ENCODE results near the gene BAD.

The BAD gene

GRCh38 chr11:64227405-64227956 lies 57.0 kb downstream of the BAD start:
- DNase-seq (ENCODE audit: low spot score) = no peak

- DNase-seq (ENCODE audit: low spot score) = no peak
These were observed 57.9 kb downstream of the BAD start for GRCh38 chr11:64226507-64227051.

GRCh38 chr11:64225608-64226506 lies 58.6 kb downstream of the BAD start, which contains the start of the genes NUDT22 and TRPT1:
TSS of gene NUDT22 (plus strand) at chr11:64226274. CDS start at chr11:64226653, 379 bp downstream.
TSS of gene TRPT1 (minus strand) at chr11:64226186. CDS start at chr11:64225860, 326 bp downstream.
- DNase-seq (ENCODE audit: low spot score) = peak; percentile 95

GRCh38 chr11:64224891-64225607 lies 59.4 kb downstream of the BAD start:
- no peak for DNase-seq (ENCODE audit: low spot score)

- no peak for DNase-seq (ENCODE audit: low spot score)
These were observed 60.1 kb downstream of the BAD start for GRCh38 chr11:64224151-64224890.

GRCh38 chr11:64223001-64223651 lies 61.3 kb downstream of the BAD start:
- peak; percentile 23 for DNase-seq (ENCODE audit: low spot score)

- DNase-seq (ENCODE audit: low spot score) = no peak
These were observed 61.8 kb downstream of the BAD start for GRCh38 chr11:64222651-64223000.

- no peak for DNase-seq (ENCODE audit: low spot score)
These were observed 63.7 kb downstream of the BAD start for GRCh38 chr11:64220798-64221197.

- no peak for DNase-seq (ENCODE audit: low spot score)
These were observed 64.2 kb downstream of the BAD start for GRCh38 chr11:64220271-64220670.

Data from D341Med (cell line).